IMR-90 (cell line): ENCODE data around the gene MPPED1. TPM values are rescaled to one million over a fixed set of nuclear protein-coding genes. Genes with fewer than 3 reads are reported as not detected.

ENCODE experiments used
- ATAC-seq: fragments of 200-7000 bp; cut with Tn5 transposase; 2 replicates; pipeline ENCODE4 v1.9.1; 2020; ENCODE audit warnings: low read depth, mild to moderate bottlenecking, moderate library complexity
- BruUV-seq: library from RNA; stranded (reverse); fragments of 400-500 nt; replicated peaks from 2 replicates; lab custom pipeline; 2021; lab: Mats Ljungman, UMichigan
- CTCF ChIA-PET: fragments of 300-600 bp; formaldehyde crosslinking; extraction: SDS; loops from one replicate; lab custom pipeline; 2021; ENCODE audit warnings: antibody characterized with exemption; lab: Yijun Ruan, JAX
- POLR2A ChIA-PET: fragments of 300-600 bp; sonication (Branson Sonifier 250); formaldehyde crosslinking; loops from one replicate; lab custom pipeline; 2022; ENCODE audit warnings: antibody characterized with exemption; ENCODE audit not compliant: unreplicated experiment; lab: Charles Lee
- DNase-seq: peaks from one replicate; pipeline ENCODE4 v3.0.0; 2013
- H2AFZ ChIP-seq: replicated peaks from 2 replicates; pipeline ENCODE3; 2013; ENCODE audit warnings: low read length, mild to moderate bottlenecking; ENCODE audit not compliant: poor library complexity
- H2AK5ac ChIP-seq: 2 replicates; pipeline ENCODE4 v1.6.1; 2013; ENCODE audit warnings: low read depth, low read length, inconsistent platforms
- H2AK9ac ChIP-seq: replicated peaks from 2 replicates; pipeline ENCODE3; 2013; ENCODE audit warnings: mild to moderate bottlenecking, low read depth, low read length, moderate library complexity; ENCODE audit not compliant: poor library complexity
- H2BK120ac ChIP-seq: 2 replicates; pipeline ENCODE4 v1.6.1; 2013; ENCODE audit warnings: low read depth, low read length, inconsistent platforms
- H2BK15ac ChIP-seq: 3 replicates; pipeline ENCODE4 v1.6.1; 2013; ENCODE audit warnings: low read depth, low read length, inconsistent platforms
- H2BK20ac ChIP-seq: 2 replicates; pipeline ENCODE4 v1.6.1; 2013; ENCODE audit warnings: low read depth, mild to moderate bottlenecking, inconsistent platforms, low read length, moderate library complexity
- H2BK5ac ChIP-seq: 2 replicates; pipeline ENCODE4 v1.6.1; 2013; ENCODE audit warnings: mild to moderate bottlenecking, low read depth, low read length, inconsistent platforms; ENCODE audit not compliant: poor library complexity, severe bottlenecking
- H3K14ac ChIP-seq: replicated peaks from 2 replicates; pipeline ENCODE4 v1.6.1; 2013; ENCODE audit warnings: low read depth, low read length, inconsistent platforms
- H3K18ac ChIP-seq: 2 replicates; pipeline ENCODE4 v1.6.1; 2013; ENCODE audit warnings: low read depth, low read length, control low read depth
- H3K23ac ChIP-seq: 2 replicates; pipeline ENCODE4 v1.6.1; 2013; ENCODE audit warnings: low read depth, low read length, inconsistent platforms
- H3K27ac ChIP-seq: 2 replicates; pipeline ENCODE4 v1.5.1; 2013; ENCODE audit warnings: mild to moderate bottlenecking, control low read depth, low read length; ENCODE audit not compliant: insufficient read depth
- H3K27me3 ChIP-seq: 2 replicates; pipeline ENCODE4 v1.6.1; 2013; ENCODE audit warnings: low read length; ENCODE audit not compliant: control insufficient read depth, insufficient read depth
- H3K36me3 ChIP-seq: 2 replicates; pipeline ENCODE4 v1.6.1; 2013; ENCODE audit warnings: low read length, mixed read lengths; ENCODE audit not compliant: control insufficient read depth, insufficient read depth
- H3K4ac ChIP-seq: 2 replicates; pipeline ENCODE4 v1.6.1; 2013; ENCODE audit warnings: low read depth, low read length, inconsistent platforms
- H3K4me1 ChIP-seq: 2 replicates; pipeline ENCODE4 v1.6.1; 2013; ENCODE audit warnings: low read length, mixed read lengths; ENCODE audit not compliant: control insufficient read depth, insufficient read depth
- H3K4me2 ChIP-seq: 2 replicates; pipeline ENCODE4 v1.6.1; 2013; ENCODE audit warnings: low read depth, mild to moderate bottlenecking, control low read depth, low read length, moderate library complexity
- H3K4me3 ChIP-seq: 2 replicates; pipeline ENCODE4 v1.5.1; 2013; ENCODE audit warnings: low read depth, mild to moderate bottlenecking, control low read depth, low read length, moderate library complexity; ENCODE audit not compliant: insufficient read depth
- H3K56ac ChIP-seq: 2 replicates; pipeline ENCODE4 v1.6.1; 2013; ENCODE audit warnings: low read length, inconsistent platforms; ENCODE audit not compliant: insufficient read depth; ENCODE audit errors: extremely low read depth
- H3K79me1 ChIP-seq, 2 experiments: 2 replicates each; pipeline ENCODE4 v1.6.1; 2013; ENCODE audit warnings: low read length in 2 of 2, inconsistent platforms in 1 of 2, low read depth in 1 of 2
- H3K9ac ChIP-seq: 2 replicates; pipeline ENCODE4 v1.6.1; 2013; ENCODE audit warnings: low read depth, low read length, control low read depth
- H3K9me1 ChIP-seq: 2 replicates; pipeline ENCODE4 v1.6.1; 2013; ENCODE audit warnings: low read length, inconsistent platforms; ENCODE audit not compliant: insufficient read depth
- H3K9me3 ChIP-seq: 2 replicates; pipeline ENCODE4 v1.6.1; 2013; ENCODE audit warnings: low read length; ENCODE audit not compliant: control insufficient read depth, insufficient read depth
- H4K20me1 ChIP-seq: 2 replicates; pipeline ENCODE4 v1.6.1; 2013; ENCODE audit warnings: low read length, inconsistent platforms; ENCODE audit not compliant: insufficient read depth
- H4K5ac ChIP-seq: 2 replicates; pipeline ENCODE4 v1.6.1; 2013; ENCODE audit warnings: mild to moderate bottlenecking, low read depth, low read length, control low read depth
- H4K8ac ChIP-seq, 2 experiments: 2 replicates each; pipeline ENCODE4 v1.6.1; 2013; ENCODE audit warnings: low read depth in 2 of 2, low read length in 2 of 2, control low read depth in 1 of 2, inconsistent platforms in 1 of 2
- H4K91ac ChIP-seq: 2 replicates; pipeline ENCODE4 v1.6.1; 2013; ENCODE audit warnings: low read depth, low read length, inconsistent platforms; ENCODE audit not compliant: insufficient read depth
- BHLHE40 ChIP-seq: fragments of 150-350 bp; IDR thresholded peaks from 2 replicates; pipeline ENCODE4 v1.6.1; 2016; ENCODE audit warnings: mild to moderate bottlenecking, low read depth, low read length
- CEBPB ChIP-seq: IDR thresholded peaks from 2 replicates; pipeline ENCODE4 v1.6.1; 2012; ENCODE audit warnings: low read depth, low read length, improper control_type of control experiment
- CTCF ChIP-seq: conservative IDR thresholded peaks from 2 replicates; pipeline ENCODE4 v1.5.1; 2012; ENCODE audit warnings: mild to moderate bottlenecking, low read depth, low read length, improper control_type of control experiment
- ELK1 ChIP-seq: fragments of 150-350 bp; IDR thresholded peaks from 2 replicates; pipeline ENCODE4 v1.6.1; 2016; ENCODE audit warnings: low read depth, mild to moderate bottlenecking, low read length, moderate library complexity, borderline replicate concordance
- FOS ChIP-seq: fragments of 150-350 bp; IDR thresholded peaks from 2 replicates; pipeline ENCODE4 v1.6.1; 2016; ENCODE audit warnings: low read depth, low read length
- MAFK ChIP-seq: IDR thresholded peaks from 2 replicates; pipeline ENCODE4 v1.6.1; 2012; ENCODE audit warnings: low read depth, low read length, improper control_type of control experiment
- NFE2L2 ChIP-seq: fragments of 150-350 bp; IDR thresholded peaks from 2 replicates; pipeline ENCODE4 v1.6.1; 2016; ENCODE audit warnings: low read depth, mild to moderate bottlenecking, low read length
- POLR2A ChIP-seq: IDR thresholded peaks from 2 replicates; pipeline ENCODE4 v1.6.1; 2012; ENCODE audit warnings: mild to moderate bottlenecking, low read depth, low read length
- RCOR1 ChIP-seq: IDR thresholded peaks from 2 replicates; pipeline ENCODE4 v1.6.1; 2012; ENCODE audit warnings: mild to moderate bottlenecking, low read length, improper control_type of control experiment; ENCODE audit not compliant: insufficient replicate concordance
- RFX5 ChIP-seq: IDR thresholded peaks from 2 replicates; pipeline ENCODE4 v1.8.0; 2012; ENCODE audit warnings: low read depth, mild to moderate bottlenecking, low read length, moderate library complexity
- USF2 ChIP-seq: fragments of 150-350 bp; IDR thresholded peaks from 2 replicates; pipeline ENCODE4 v1.6.1; 2017; ENCODE audit warnings: mild to moderate bottlenecking, antibody characterized with exemption, low read length, low read depth
- WGBS, 2 experiments: methylation state at CpG; one replicate each; pipeline versions ENCODE4 v1.1.5 to v1.1.7; 2013; ENCODE audit warnings: missing lambda C conversion rate in 2 of 2; ENCODE audit not compliant: insufficient read length in 1 of 2; ENCODE audit errors: extremely low coverage in 2 of 2; 5-methylcytosine and 5-hydroxymethylcytosine counted together
- dilution Hi-C: fragments of 300-500 bp; cut with HindIII; formaldehyde crosslinking; loops from one replicate; pipeline ENCODE4 v1.14.3; 2018; ENCODE audit warnings: low sequenced_read_pairs; ENCODE audit not compliant: unreplicated experiment
- in situ Hi-C: fragments of 300-500 bp; cut with MboI; formaldehyde crosslinking; loops from 3 replicates; pipeline ENCODE4 v1.14.3; 2019; ENCODE audit warnings: low sequenced_read_pairs, inconsistent platforms, mixed read lengths
- intact Hi-C: fragments of 100-400 bp; cut with micrococcal nuclease; formaldehyde crosslinking; loops from 2 replicates; pipeline ENCODE4 v1.10.0; 2022
- polyA plus RNA-seq, 3 experiments: library from polyadenylated mRNA; depleted of rRNA; stranded (reverse); fragments of >200 nt; gene quantifications; 2 replicates each; pipeline ENCODE4 v1.2.3, GENCODE V29; 2012; ENCODE audit warnings: low replicate concordance in 1 of 3
- total RNA-seq: library from RNA; depleted of rRNA; stranded (reverse); fragments of >200 nt; gene quantifications from 2 replicates; pipeline ENCODE4 v1.2.3, GENCODE V29; 2012

MPPED1 gene
- total and polyA plus RNA-seq, 2 of the 4 experiments (the other 2 are of a cell fraction), result not detected

GRCh38 chr22:43491737-43492136 is 79.9 kb downstream of the MPPED1 start:
- H2BK5ac ChIP-seq, result peak overlapping the region; percentile 26
- no peak overlapping the region for H4K5ac ChIP-seq
- no peak overlapping the region for H3K14ac ChIP-seq
- no peak overlapping the region for H3K27ac ChIP-seq
- H3K27me3 ChIP-seq, result no peaks in the 10 kb centered on the region
- DNase-seq (no peak), ATAC-seq (no peak)
- H3K9me3 ChIP-seq, result peaks cover 7% of the 10 kb centered on the region; the same call in 1 of the 2 replicates
- no peak overlapping the region for H2AFZ ChIP-seq
- no peak overlapping the region for H4K8ac ChIP-seq
- CTCF ChIA-PET, result no interaction called here
- dilution Hi-C loops, result no loop called here
- H3K4me1 ChIP-seq, result no peaks in the 10 kb centered on the region
- no peak overlapping the region for H2BK15ac ChIP-seq
- no peak overlapping the region for H3K4me3 ChIP-seq
- no peak overlapping the region for H3K56ac ChIP-seq
- in situ Hi-C loops, result no loop called here
- H4K91ac ChIP-seq, result no peak overlapping the region
- H3K18ac ChIP-seq, result no peak overlapping the region
- no peaks in the 10 kb centered on the region for H4K20me1 ChIP-seq
- TF ChIP-seq BHLHE40 (no peak), CEBPB (no peak), RCOR1 (no peak), ELK1 (no peak), USF2 (no peak), NFE2L2 (no peak), FOS (no peak), RFX5 (no peak), POLR2A (no peak), CTCF (no peak), MAFK (no peak)
- 63% methylated on average over 1 of the region's 1 CpG; no CpG with 5 or more reads in 1 of the 2 experiments for WGBS, 2 experiments
- intact Hi-C loops, result no loop called here
- no peak overlapping the region for H3K4me2 ChIP-seq
- H2AK9ac ChIP-seq, result no peak overlapping the region
- no TSS peak for BruUV-seq
- H2BK20ac ChIP-seq, result no peak overlapping the region
- H3K4ac ChIP-seq, result no peak overlapping the region
- H2AK5ac ChIP-seq, result no peak overlapping the region
- no peaks in the 10 kb centered on the region for H3K36me3 ChIP-seq
- POLR2A ChIA-PET, result no interaction called here
- no peak overlapping the region for H3K23ac ChIP-seq
- no peak overlapping the region for H2BK120ac ChIP-seq
- no peaks in the 10 kb centered on the region for H3K79me1 ChIP-seq
- H3K9ac ChIP-seq, result no peak overlapping the region
- no peaks in the 10 kb centered on the region for H3K9me1 ChIP-seq
